Measurements from ENCODE around the gene CYP2W1. TPM values are rescaled to one million over a fixed set of nuclear protein-coding genes. Genes with fewer than 3 reads are reported as not detected.

Gene CYP2W1
- total and polyA plus RNA-seq, 2 donors (not counting 3 experiments of a cell fraction or from before 2014, with no cell fraction given) = not detected

- Histone ChIP-seq H3K9me1 (replicated peaks; ENCODE audit: control insufficient read depth, extremely low read depth, insufficient read depth, low read length) (no peaks in the 10 kb centered on the region), H3K4me1 (ENCODE audit: control insufficient read depth, extremely low read depth, insufficient read depth, low read length) (no peaks in the 10 kb centered on the region), H3K4me2 (ENCODE audit: insufficient read depth, low read length) (no peak overlapping the region), H3K36me3 (ENCODE audit: control insufficient read depth in 2 of 2, extremely low read depth in 1 of 2, insufficient read depth in 2 of 2, low read length in 2 of 2) (peaks cover 0 to 7% of the 10 kb centered on the region in 2 experiments), H3K4me3 (replicated peaks in 1 of 3; ENCODE audit: insufficient read depth in 1 of 3, low read depth in 1 of 3, low read length in 3 of 3) (no peak overlapping the region), H3K9me3 (replicated peaks; ENCODE audit: control insufficient read depth, insufficient read depth, low read length) (no peaks in the 10 kb centered on the region), H2AFZ (ENCODE audit: low read depth, low read length) (no peak overlapping the region), H3K27ac (ENCODE audit: insufficient read depth, low read depth, low read length) (no peak overlapping the region), H3K9ac (replicated peaks; ENCODE audit: extremely low read depth, insufficient read depth, low read length) (no peak overlapping the region), H4K20me1 (replicated peaks; ENCODE audit: control insufficient read depth, extremely low read depth, insufficient read depth, low read length) (no peaks in the 10 kb centered on the region), H3K27me3 (ENCODE audit: control insufficient read depth in 2 of 2, insufficient read depth in 2 of 2, low read length in 2 of 2) (no peaks in the 10 kb centered on the region), H3K79me2 (ENCODE audit: control insufficient read depth, insufficient read depth, low read length) (no peaks in the 10 kb centered on the region)
- dilution Hi-C loops (cut with MboI; ENCODE audit: extremely low pct_ligation_motif_present, low sequenced_read_pairs) = no loop called here
- POLR2A ChIA-PET = no interaction called here
- TF ChIP-seq FOS (IDR thresholded peaks at IDR 0.05; ENCODE audit: borderline replicate concordance, insufficient read depth, low read length) (no peak), JUN (IDR thresholded peaks at IDR 0.05; ENCODE audit: borderline replicate concordance, insufficient read depth, insufficient read length, low read depth) (no peak), GATA2 (IDR thresholded peaks at IDR 0.05; ENCODE audit: insufficient read depth, insufficient read length, low read depth, low read length) (no peak), CTCF (IDR thresholded peaks at IDR 0.05; ENCODE audit: extremely low read depth in 1 of 2, insufficient read depth in 1 of 2, low read depth in 1 of 2, low read length in 2 of 2) (no peak), EZH2 (IDR thresholded peaks at IDR 0.05; ENCODE audit: borderline replicate concordance, low read depth, low read length, severe bottlenecking) (no peak)
- DNase-seq (ENCODE audit: low read depth, low spot score) = no peak
- no TSS peak for BruUV-seq (replicated peaks)
- no peak for FAIRE-seq
- intact Hi-C loops (cut with micrococcal nuclease) = no loop called here
- CTCF ChIA-PET = interaction anchor here (1.1 to 1.5 kb wide), 2 partner anchors 18 to 54 kb away, joined by 5 to 10 read pairs; no protein-coding TSS in a partner anchor
Measured at GRCh38 chr7:1011297-1012003, 28.5 kb downstream of the CYP2W1 start.

All from endothelial cell of umbilical vein (primary cell).